Prostate gland (tissue), 2 donors: Measurements from ENCODE around the gene ZNF281.

ENCODE experiments used
- CTCF ChIP-seq, 4 experiments: fragments of 200-600 bp in 2 of 4; fragments of 450-650 bp in 2 of 4; sonication (generic) in 2 of 4; IDR thresholded peaks; 1 replicate in 3 of 4; 2 replicates in 1 of 4; pipeline ENCODE4 v1.5.1; 2016 to 2019; ENCODE audit warnings: antibody characterized with exemption in 4 of 4, mild to moderate bottlenecking in 2 of 4, moderate library complexity in 2 of 4
- POLR2A ChIP-seq: fragments of 450-650 bp; IDR thresholded peaks from one replicate; pipeline ENCODE4 v1.6.1; 2016; ENCODE audit warnings: antibody characterized with exemption, mild to moderate bottlenecking
- POLR2AphosphoS5 ChIP-seq: sonication (generic); formaldehyde crosslinking; IDR thresholded peaks from one replicate; pipeline ENCODE4 v1.6.1; 2017; ENCODE audit warnings: antibody characterized with exemption

- TF ChIP-seq CTCF (IDR thresholded peaks at IDR 0.05) (no peak), POLR2AphosphoS5 (peak; percentile 73), POLR2A (no peak)
Observed at GRCh38 chr1:200415789-200416593, 6.2 kb upstream of the ZNF281 start.
